Measurements from ENCODE around the gene SNED1.

- no peak for TF ChIP-seq POLR2A (IDR thresholded peaks at IDR 0.05)
- TF ChIP-seq CTCF (IDR thresholded peaks at IDR 0.05), result no peak
These were observed 90.0 kb downstream of the SNED1 start for GRCh38 chr2:241088376-241088775.
